ENCODE results near the gene SPRR1A. TPM values are rescaled to one million over a fixed set of nuclear protein-coding genes. Genes with fewer than 3 reads are reported as not detected.

Gene SPRR1A, protein sequence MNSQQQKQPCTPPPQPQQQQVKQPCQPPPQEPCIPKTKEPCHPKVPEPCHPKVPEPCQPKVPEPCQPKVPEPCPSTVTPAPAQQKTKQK
- not detected for total RNA-seq
- long read RNA-seq: 0 reads

DNA sequence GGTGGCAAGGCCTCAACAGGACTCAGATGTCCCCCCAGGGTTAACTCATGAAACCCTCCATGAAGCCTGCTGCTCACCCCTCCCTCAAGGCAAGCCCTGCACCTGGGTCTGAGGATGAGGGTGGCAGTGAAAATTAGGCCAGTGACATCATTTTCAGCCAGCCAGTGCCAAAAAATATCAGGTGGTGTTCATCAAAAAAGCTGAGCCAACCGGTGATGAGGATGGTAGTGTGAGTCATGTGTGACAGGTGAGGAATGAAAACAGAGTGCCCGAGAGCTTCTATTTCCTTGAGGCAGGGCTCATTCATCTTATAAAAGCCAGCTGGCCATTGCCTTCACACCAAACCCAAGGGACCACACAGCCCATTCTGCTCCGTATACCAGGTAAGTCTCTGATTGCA lies at the start of gene SPRR1A:
Gene SPRR1A, plus strand, starts transcription at position 339 of the 400 bp plus-strand sequence. CDS start 1,150 bp downstream, outside the sequence.
- intact Hi-C loops (cut with DNase I): no loop called here
- DNase-seq (ENCODE audit: missing footprints) (no peak), ATAC-seq (no peak)

DNA sequence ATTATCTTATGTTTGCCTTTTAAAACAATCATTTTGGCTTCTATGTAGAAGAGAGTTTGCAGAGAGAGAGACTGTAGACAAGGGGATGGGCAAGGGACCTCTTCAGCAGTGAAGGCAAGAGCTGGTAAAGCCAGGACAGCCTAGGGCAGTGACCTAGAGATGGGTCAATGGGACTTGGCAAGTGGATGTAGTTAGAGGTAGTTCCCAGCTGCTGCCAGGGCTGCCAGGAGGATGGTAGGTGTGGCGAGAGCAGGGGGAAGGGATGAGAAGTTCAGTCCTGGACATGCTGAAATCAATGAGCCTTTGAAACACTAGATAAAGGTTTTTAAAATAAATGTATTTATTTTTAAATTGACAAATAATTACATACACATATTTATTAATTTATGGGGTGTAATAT lies 43.3 kb upstream of the SPRR1A start:
- ATAC-seq (no peak), DNase-seq (ENCODE audit: missing footprints) (no peak)
- intact Hi-C loops (cut with DNase I): no loop called here

DNA sequence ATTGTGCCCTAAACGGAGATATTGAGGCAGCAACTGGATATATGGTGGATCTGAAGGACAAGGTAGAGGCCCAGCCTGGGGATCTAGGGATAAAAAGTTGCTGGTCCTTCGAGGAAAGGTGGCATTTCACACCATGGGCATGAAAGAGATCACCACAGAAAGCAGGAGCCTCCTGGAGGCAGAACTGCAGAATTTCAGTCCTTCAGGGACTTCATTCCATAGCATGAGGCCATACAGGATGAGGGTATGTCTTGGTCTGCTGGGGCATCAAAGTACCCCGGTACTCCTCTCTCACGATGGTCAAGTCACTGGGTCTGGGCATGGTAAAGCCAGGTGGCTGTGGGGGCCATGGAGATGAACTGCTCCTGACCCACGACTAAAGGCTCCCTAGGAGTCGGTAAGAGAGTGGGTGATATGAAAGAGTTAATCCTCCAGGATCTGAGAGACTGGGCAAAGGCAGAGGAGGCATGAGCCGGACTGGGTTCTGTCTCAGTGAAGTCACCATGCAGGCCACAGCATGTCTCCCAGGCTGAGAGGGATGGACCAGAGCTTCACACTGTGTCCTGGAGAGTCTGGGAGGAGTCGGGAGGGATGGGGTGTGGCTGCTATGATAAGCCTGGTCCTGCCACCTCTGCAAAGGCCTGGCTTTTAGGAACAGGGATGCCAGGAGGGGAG lies 42.7 kb upstream of the SPRR1A start:
- no peak for DNase-seq (ENCODE audit: missing footprints)
- intact Hi-C loops (cut with DNase I): no loop called here
- no peak for ATAC-seq

DNA sequence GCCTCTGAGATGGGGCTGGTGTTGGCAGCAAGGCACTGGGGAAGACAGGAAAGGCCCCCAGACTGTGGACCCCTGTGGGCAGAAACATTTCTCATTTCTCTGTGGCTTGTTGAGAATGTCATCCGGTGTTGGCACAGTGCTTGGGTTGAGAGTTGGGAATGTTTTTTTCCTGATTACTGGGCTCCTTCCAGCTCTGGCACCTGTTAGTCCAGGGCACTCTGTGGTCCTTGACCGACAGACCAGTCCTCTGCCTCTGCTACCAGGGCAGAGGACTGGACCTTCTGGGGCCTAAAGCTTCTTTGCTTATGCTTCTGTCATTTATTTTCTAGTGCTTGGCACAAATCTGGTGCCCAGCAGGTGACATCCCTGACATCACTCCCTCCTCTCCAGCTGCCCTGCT lies 41.7 kb upstream of the SPRR1A start:
- ATAC-seq (no peak), DNase-seq (ENCODE audit: missing footprints) (no peak)
- intact Hi-C loops (cut with DNase I): no loop called here

DNA sequence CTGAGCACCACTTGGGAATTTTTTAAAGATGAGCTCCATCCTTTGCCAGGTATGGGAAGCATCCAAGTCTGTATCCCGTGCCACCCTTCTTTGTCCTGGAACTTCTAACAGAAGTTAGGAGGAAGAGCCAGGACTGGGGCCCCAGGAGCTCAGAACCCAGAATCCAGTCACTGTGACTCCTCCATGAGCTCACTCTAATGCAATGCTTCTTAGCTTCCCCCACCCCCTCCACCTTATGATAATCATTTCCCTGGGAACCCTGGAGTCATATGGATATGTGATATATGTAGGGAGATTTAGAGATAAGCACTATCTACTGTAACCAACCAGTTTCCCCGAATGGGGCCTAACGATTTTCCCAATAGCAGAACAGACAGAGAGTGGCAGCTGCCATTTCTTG lies 37.6 kb upstream of the SPRR1A start:
- intact Hi-C loops (cut with DNase I): no loop called here
- ATAC-seq (no peak), DNase-seq (ENCODE audit: missing footprints) (no peak)

DNA sequence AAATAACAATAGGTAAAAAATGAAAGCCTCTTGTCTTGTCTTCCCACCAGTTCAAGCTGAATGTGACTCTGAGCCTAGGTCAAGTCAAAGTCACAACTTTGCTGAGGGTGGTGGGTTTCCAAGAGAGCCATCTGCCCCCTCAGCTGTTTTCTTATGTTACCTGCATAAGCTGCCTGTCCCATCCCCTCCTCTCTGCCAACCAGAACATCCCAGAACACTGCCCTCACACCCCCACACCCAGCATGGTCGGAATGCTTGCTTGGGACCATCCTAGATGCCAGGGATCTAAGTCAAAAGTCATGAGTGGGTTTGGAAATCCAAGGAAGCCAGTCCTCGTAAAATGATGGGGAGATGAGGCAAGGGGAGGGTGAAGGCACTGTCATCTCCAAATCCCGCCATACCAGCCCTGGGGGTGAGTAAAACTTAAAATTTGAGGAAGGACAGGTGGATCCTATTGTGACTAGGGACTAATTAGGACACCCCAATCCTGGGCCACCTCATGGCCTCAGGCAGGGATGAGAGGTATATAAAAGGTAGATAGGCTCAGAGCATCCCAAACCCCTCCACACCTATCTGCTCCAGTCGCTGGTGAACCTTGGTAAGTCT lies 37.1 kb upstream of the SPRR1A start, which contains the start of gene SPRR5:
Gene SPRR5, plus strand, starts transcription at position 556 of the 606 bp plus-strand sequence. CDS start 1,349 bp downstream, outside the sequence.
- DNase-seq (ENCODE audit: missing footprints) (no peak), ATAC-seq (no peak)
- intact Hi-C loops (cut with DNase I): no loop called here

DNA sequence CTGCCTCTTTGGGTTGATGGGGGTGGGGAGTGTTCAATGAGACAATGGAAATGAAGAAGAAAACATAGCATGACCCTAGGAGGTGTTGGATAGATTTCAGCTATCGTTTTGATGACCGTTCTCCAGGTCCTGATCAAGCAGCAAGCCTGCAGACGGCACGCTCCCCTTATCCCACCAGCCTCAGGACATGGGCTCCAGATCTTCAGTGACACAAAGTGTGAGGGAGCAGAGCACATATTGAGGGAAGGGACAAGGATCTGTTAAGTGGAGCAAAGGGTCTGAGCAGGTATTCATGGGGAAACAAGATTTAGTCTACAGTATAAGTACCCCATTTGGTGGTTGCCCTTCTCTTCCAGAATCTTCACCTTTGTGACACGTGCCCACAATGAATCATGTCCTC lies 32.2 kb upstream of the SPRR1A start:
- intact Hi-C loops (cut with DNase I): no loop called here
- ATAC-seq: no peak
- no peak for DNase-seq (ENCODE audit: missing footprints)

DNA sequence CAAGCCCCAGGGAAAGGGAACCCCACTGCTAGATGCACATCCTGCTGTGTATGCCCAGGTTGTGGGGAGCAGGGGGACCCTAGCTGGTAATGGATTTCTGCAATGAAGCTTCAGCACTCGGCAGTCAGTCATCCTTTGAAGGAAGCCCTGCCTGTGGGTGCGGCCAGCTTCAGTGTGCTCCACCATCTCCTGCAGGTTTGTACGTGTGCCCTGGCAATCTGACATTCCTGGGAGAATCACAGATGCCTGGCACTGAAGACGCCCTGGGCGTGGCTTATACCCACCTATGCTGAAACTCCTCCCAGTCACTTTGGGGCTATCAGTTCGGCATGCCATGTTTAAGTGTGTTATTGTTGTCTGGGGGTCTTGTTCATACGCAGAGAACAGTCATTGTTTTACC lies 30.1 kb upstream of the SPRR1A start:
- intact Hi-C loops (cut with DNase I): no loop called here
- DNase-seq (ENCODE audit: missing footprints) (no peak), ATAC-seq (no peak)

DNA sequence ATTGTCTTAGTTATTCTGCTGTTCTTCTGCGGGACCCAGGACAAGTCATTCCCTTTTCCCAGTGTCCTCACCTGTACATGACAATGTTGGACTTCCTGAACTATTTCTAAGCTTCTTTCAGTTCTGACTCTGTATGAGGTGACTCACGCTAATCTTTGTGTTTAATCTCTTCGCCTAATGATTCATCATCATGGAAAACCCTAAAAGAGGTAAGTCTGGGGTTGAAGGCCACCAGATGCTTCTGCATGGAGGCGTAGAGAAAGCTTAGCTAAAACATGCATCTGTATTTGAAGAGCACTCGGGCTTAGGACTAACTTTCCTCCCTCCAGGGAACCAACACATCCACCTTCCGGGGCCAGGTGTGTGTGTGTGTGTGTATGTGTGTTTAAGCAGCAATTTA lies 29.4 kb upstream of the SPRR1A start:
- ATAC-seq (no peak), DNase-seq (ENCODE audit: missing footprints) (no peak)
- intact Hi-C loops (cut with DNase I): no loop called here

DNA sequence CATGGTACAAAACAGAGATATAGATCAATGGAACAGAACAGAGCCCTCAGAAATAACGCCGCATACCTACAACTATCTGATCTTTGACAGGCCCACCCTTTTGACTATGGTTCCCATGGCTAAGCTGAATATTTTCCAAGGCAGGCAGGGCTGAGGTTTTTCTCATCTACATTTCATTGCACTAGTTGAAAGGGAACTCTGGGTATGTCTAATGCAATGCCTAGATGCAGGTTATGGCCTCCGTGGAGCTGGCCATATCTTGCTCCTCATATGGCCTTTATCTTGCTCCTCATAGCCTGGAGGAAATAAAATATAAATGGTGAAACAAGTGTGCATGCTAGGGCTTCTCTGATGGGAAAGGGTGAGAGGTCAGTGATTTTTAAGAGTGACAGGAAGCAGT lies 26.3 kb upstream of the SPRR1A start:
- intact Hi-C loops (cut with DNase I): no loop called here
- DNase-seq (ENCODE audit: missing footprints): no peak
- ATAC-seq: no peak

DNA sequence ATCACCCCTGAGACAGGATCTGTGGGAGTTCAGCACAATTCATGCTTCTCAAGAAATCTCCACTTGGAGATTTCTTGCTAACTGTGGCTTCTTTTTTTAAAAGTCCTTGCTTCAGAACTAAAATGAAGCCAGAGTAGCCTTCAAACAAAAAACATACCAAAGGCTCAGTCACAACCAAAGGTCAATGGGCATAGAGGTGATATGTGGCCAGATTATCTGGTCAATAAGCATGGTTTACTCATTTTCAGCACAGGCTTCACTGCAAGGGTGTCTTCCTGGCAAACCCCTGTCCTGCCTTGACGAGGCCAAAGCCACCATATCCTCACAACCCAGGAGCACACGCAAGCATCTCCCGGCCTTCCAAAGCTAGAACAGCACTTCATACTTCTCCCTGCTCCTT lies 24.6 kb upstream of the SPRR1A start:
- intact Hi-C loops (cut with DNase I): no loop called here
- ATAC-seq (no peak), DNase-seq (ENCODE audit: missing footprints) (no peak)

DNA sequence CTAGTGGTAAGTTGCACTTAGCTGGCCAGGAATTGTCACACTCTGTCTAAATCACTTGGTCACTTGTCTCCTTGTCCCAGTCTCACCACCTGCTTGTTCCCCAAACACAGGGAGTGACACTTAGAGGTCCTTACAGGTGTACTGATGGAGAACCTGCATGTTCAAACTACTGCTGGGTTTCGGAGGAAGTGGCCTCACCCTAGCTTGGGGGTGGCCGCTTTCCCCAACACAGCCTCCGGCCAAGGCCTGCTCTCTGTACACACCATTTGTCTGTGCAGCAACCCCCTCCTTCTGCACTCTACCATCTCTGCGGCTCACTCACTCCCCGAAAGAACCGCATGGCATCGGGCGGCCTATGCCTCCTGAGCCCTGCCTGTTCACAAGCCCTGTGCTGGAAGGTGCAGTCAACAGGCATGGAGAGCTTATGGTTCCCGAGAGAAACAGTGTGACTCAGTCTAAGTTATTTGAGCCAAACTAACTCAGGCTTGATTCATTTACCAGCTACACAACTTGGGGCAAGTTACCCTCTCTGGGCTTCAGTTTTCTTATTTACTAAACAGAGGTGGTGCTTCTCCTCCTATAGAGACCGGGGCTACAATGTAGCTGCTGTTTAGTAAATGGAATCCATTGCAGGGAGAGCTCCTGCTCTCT lies 24.0 kb upstream of the SPRR1A start:
- DNase-seq (ENCODE audit: missing footprints) (no peak), ATAC-seq (no peak)
- intact Hi-C loops (cut with DNase I): no loop called here

DNA sequence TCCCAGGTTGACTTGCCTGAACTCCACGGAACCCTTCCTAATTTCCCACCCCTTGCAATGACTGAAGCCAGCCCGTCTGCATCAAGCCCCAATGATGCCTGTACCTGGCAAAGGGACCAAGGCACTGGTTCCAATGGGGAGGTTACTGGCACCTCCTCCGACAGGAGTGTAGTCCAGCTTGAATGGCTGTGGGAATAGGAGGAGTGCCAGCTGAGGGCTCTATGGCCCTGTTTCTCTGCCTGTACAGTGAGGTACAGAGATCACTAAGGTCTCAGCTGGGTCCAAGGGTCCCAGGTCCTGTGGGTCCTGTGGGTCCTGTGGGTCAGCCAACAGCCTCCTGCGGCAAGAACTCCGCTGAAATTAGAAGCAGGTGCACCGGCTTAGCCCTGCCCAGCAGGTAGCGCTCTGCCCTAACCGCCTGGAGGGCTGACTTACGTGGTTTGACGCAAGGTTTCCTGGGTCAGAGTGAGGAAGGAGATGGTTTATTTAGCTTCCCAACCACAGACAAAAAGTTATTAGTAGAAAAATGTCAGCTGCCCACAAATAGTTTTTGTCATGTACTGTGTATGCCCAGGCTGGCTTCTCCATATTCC lies 23.3 kb upstream of the SPRR1A start:
- ATAC-seq: no peak
- DNase-seq (ENCODE audit: missing footprints): no peak
- intact Hi-C loops (cut with DNase I): no loop called here

DNA sequence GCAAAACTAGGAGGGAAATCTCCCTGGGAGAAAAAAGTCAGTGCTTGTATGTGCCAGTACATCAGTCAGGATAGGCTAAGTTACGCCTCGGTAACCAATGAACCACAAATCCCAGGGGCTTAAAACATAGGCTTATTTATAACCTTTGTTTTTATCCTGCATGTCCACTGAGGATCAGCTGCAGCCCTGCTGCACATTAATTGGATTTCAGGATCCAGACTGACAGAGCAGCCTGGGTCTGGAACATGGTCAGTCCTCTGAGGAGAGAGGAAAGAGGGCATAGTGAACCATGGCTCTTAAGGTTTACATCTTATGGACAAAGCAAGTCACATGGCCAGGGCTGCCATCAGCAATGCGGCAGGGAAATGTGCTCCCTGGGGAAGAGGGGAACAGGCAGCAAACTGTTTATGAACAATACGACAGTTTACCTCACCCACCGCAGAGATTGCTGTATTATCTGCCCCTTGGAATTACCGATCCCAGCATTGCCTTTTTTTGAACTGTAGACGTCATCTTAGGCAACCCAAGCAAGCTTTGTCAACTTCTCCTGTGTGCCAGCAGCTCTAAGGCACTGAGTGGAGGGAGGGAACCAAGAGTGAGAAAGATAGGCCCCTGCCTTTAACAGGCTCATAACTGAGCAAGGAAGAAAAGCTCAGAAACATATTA lies 22.5 kb upstream of the SPRR1A start:
- no peak for ATAC-seq
- no peak for DNase-seq (ENCODE audit: missing footprints)
- intact Hi-C loops (cut with DNase I): no loop called here

DNA sequence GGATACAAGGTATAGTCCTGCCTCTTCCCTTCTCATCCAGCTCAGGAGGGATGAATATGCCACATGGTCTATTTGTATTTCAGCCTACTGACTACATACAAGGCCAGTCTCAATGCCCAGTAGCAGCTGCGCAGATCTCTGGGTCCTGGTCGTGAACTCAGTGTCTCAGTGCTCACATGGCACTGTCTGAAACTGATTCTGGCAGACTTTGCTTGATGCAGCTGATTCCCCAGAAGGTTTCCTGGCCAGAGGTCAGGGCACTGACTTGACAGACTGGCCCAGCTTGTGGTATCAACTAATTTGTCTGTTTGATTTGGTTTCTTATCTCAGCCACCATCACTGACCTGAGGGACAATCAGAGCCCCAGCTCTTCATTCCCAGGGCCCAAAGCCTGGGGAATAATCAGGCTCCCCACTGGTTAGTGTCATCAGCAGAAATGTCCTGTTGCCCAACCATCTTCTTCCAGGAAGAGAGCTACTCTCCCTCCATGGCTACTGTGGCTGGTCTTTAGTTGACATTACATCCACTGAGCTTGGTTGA lies 20.9 kb upstream of the SPRR1A start:
- ATAC-seq (no peak), DNase-seq (ENCODE audit: missing footprints) (no peak)
- intact Hi-C loops (cut with DNase I): no loop called here

DNA sequence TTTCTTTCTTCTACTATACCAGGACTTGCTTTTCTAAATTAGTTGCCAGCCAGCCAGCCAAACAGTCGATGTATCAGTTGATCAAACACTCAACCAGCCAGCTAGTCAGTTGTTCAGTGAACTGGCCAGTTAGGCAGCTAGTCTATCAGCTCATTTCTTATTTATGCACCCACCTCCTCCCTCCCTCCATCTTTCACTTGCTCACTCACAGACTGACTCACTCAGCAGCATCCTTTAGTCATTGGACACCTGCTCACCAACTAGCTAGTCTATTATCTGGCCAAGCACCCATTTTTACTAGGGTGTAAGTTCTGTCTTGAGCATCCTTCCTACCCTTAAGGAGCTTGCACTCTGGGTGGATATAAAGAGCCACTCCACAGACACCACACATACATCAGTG lies 19.3 kb upstream of the SPRR1A start:
- DNase-seq (ENCODE audit: missing footprints) (no peak), ATAC-seq (no peak)
- intact Hi-C loops (cut with DNase I): no loop called here

DNA sequence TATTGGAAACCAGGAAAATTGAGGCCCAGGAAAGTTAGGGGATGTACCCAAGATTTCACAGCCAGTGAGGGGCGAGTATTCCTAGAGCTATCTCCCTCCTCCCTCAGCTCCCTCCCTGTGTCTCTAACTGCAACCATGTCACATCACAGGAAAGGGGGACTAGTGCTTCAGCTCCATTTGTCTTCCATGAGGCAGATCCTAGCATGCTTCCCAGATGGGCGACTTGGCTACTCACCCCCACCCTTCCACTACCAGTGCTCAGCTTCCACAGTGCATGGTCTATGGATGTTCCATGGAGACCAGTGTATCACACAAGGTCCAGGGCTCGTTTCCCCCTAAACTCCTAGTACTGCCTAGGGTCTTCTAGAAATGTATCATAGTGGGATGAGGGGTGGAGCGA lies 18.0 kb upstream of the SPRR1A start:
- no peak for ATAC-seq
- intact Hi-C loops (cut with DNase I): no loop called here
- DNase-seq (ENCODE audit: missing footprints): no peak

DNA sequence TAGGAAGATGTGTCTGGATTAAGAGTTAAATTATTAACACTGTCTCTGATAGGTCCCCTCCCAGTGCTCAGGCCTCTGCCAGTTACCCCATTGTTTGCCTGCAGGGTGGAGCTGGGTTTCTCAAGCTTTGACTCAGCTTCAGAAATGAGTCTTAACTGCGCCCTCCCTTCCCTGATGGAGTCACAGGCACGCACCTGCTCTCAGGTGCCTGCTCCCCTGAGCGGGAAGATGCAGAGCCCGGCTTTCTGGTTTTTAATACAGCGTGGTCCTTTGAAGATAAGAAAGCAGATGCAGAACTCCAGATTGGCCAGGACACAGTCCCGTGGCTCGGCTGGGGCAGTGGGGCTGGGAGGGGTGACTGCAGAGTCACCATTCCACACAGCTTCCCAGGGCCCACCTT lies 16.7 kb upstream of the SPRR1A start:
- intact Hi-C loops (cut with DNase I): no loop called here
- ATAC-seq (no peak), DNase-seq (ENCODE audit: missing footprints) (no peak)

DNA sequence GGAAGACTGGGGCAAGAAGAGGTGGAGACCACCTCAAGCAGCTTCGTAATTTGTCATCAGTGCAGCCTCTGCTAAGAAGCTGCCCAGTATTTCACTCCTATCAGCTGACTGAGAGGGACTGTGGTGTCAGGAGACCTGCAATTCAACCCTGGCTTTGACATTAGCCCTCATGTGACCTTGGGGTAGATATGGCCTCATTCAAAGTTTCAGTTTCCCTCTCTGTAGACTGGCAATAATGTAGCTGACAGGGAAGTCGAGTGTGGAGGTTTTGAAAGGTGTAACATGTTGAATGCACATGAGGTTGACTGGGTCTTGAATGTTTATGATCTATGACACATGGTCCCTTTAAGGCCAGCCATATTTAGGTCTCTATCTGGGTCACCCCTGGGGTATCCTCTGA lies 15.6 kb upstream of the SPRR1A start:
- intact Hi-C loops (cut with DNase I): no loop called here
- DNase-seq (ENCODE audit: missing footprints): no peak
- ATAC-seq: no peak
